ENCODE data around the gene ZBP1.

Gene ZBP1

GRCh38 chr20:57627339-57627738 is 7.1 kb upstream of the ZBP1 start:
- Histone ChIP-seq H2AFZ (ENCODE audit: low read depth, low read length) (no peak overlapping the region), H3K18ac (ENCODE audit: low read depth in 1 of 2, low read length in 2 of 2) (no peak overlapping the region), H3K9ac (ENCODE audit: low read length) (peak overlapping the region; percentile 28), H3K4me2 (ENCODE audit: low read length, poor library complexity, severe bottlenecking) (no peak overlapping the region), H2BK15ac (ENCODE audit: low read depth, poor library complexity, severe bottlenecking) (peak overlapping the region; percentile 16), H3K79me1 (replicated peaks; ENCODE audit: low read length, poor library complexity, severe bottlenecking) (no peaks in the 10 kb centered on the region), H2BK12ac (ENCODE audit: low read length in 2 of 2) (no peak overlapping the region), H3K36me3 (ENCODE audit: control insufficient read depth in 1 of 2, insufficient read depth in 2 of 2, low read depth in 1 of 2, low read length in 2 of 2) (no peaks in the 10 kb centered on the region), H3K27me3 (ENCODE audit: control insufficient read depth in 1 of 2, insufficient read depth in 1 of 2, low read length in 2 of 2) (peaks cover 18 to 36% of the 10 kb centered on the region in 2 experiments), H2BK120ac (ENCODE audit: low read depth, low read length) (no peak overlapping the region), H4K91ac (ENCODE audit: low read length) (no peak overlapping the region), H3K4me3 (ENCODE audit: insufficient read depth in 1 of 2, low read depth in 1 of 2, low read length in 2 of 2) (no peak overlapping the region), H3K23ac (ENCODE audit: low read length in 2 of 2) (no peak overlapping the region), H4K8ac (ENCODE audit: low read length) (no peak overlapping the region), H3K27ac (ENCODE audit: low read length, poor library complexity, severe bottlenecking) (no peak overlapping the region), H2AK5ac (ENCODE audit: low read length, severe bottlenecking) (no peak overlapping the region), H2BK5ac (ENCODE audit: low read depth, low read length, poor library complexity, severe bottlenecking) (no peak overlapping the region), H3K14ac (ENCODE audit: low read length in 2 of 2) (no peak overlapping the region), H3K4ac (ENCODE audit: low read depth in 1 of 2, low read length in 2 of 2) (no peak overlapping the region), H3K4me1 (ENCODE audit: control insufficient read depth, insufficient read depth, low read depth, low read length) (peaks cover 2% of the 10 kb centered on the region), H3K9me3 (ENCODE audit: control insufficient read depth, low read length) (peaks cover 5% of the 10 kb centered on the region)
- no peak for DNase-seq
- 83% methylated on average over 2 of the region's 2 CpGs for WGBS

GRCh38 chr20:57625978-57626377 is 5.8 kb upstream of the ZBP1 start:
- Histone ChIP-seq H4K91ac (ENCODE audit: low read length) (no peak overlapping the region), H2AK5ac (ENCODE audit: low read length, severe bottlenecking) (no peak overlapping the region), H2BK12ac (ENCODE audit: low read length in 2 of 2) (no peak overlapping the region), H3K9ac (ENCODE audit: low read length) (no peak overlapping the region), H3K14ac (ENCODE audit: low read length in 2 of 2) (no peak overlapping the region), H2BK120ac (ENCODE audit: low read depth, low read length) (no peak overlapping the region), H2BK5ac (ENCODE audit: low read depth, low read length, poor library complexity, severe bottlenecking) (no peak overlapping the region), H3K27ac (ENCODE audit: low read length, poor library complexity, severe bottlenecking) (no peak overlapping the region), H3K23ac (ENCODE audit: low read length in 2 of 2) (no peak overlapping the region), H3K79me1 (replicated peaks; ENCODE audit: low read length, poor library complexity, severe bottlenecking) (no peaks in the 10 kb centered on the region), H2BK15ac (ENCODE audit: low read depth, poor library complexity, severe bottlenecking) (no peak overlapping the region), H3K4me3 (ENCODE audit: insufficient read depth in 1 of 2, low read depth in 1 of 2, low read length in 2 of 2) (no peak overlapping the region), H3K18ac (ENCODE audit: low read depth in 1 of 2, low read length in 2 of 2) (no peak overlapping the region), H3K4me1 (ENCODE audit: control insufficient read depth, insufficient read depth, low read depth, low read length) (peaks cover 2% of the 10 kb centered on the region), H3K9me3 (ENCODE audit: control insufficient read depth, low read length) (peaks cover 5% of the 10 kb centered on the region), H4K8ac (ENCODE audit: low read length) (no peak overlapping the region), H2AFZ (ENCODE audit: low read depth, low read length) (no peak overlapping the region), H3K36me3 (ENCODE audit: control insufficient read depth in 1 of 2, insufficient read depth in 2 of 2, low read depth in 1 of 2, low read length in 2 of 2) (no peaks in the 10 kb centered on the region), H3K4ac (ENCODE audit: low read depth in 1 of 2, low read length in 2 of 2) (no peak overlapping the region), H3K4me2 (ENCODE audit: low read length, poor library complexity, severe bottlenecking) (no peak overlapping the region), H3K27me3 (ENCODE audit: control insufficient read depth in 1 of 2, insufficient read depth in 1 of 2, low read length in 2 of 2) (peaks cover 14 to 36% of the 10 kb centered on the region in 2 experiments)
- 69% methylated on average over 2 of the region's 2 CpGs for WGBS
- no peak for DNase-seq

GRCh38 chr20:57625181-57625958 is 5.1 kb upstream of the ZBP1 start:
- no peak for DNase-seq

GRCh38 chr20:57624124-57624523 is 3.9 kb upstream of the ZBP1 start:
- Histone ChIP-seq H3K36me3 (ENCODE audit: control insufficient read depth in 1 of 2, insufficient read depth in 2 of 2, low read depth in 1 of 2, low read length in 2 of 2) (no peaks in the 10 kb centered on the region), H3K9ac (ENCODE audit: low read length) (no peak overlapping the region), H3K4me1 (ENCODE audit: control insufficient read depth, insufficient read depth, low read depth, low read length) (peaks cover 2% of the 10 kb centered on the region), H2BK15ac (ENCODE audit: low read depth, poor library complexity, severe bottlenecking) (no peak overlapping the region), H3K23ac (ENCODE audit: low read length in 2 of 2) (no peak overlapping the region), H3K27me3 (ENCODE audit: control insufficient read depth in 1 of 2, insufficient read depth in 1 of 2, low read length in 2 of 2) (peaks cover 6 to 44% of the 10 kb centered on the region in 2 experiments), H2BK120ac (ENCODE audit: low read depth, low read length) (no peak overlapping the region), H4K91ac (ENCODE audit: low read length) (no peak overlapping the region), H4K8ac (ENCODE audit: low read length) (no peak overlapping the region), H2AK5ac (ENCODE audit: low read length, severe bottlenecking) (no peak overlapping the region), H3K27ac (ENCODE audit: low read length, poor library complexity, severe bottlenecking) (no peak overlapping the region), H3K14ac (ENCODE audit: low read length in 2 of 2) (no peak overlapping the region), H3K79me1 (replicated peaks; ENCODE audit: low read length, poor library complexity, severe bottlenecking) (no peaks in the 10 kb centered on the region), H3K4ac (ENCODE audit: low read depth in 1 of 2, low read length in 2 of 2) (no peak overlapping the region), H3K4me3 (ENCODE audit: insufficient read depth in 1 of 2, low read depth in 1 of 2, low read length in 2 of 2) (no peak overlapping the region), H3K18ac (ENCODE audit: low read depth in 1 of 2, low read length in 2 of 2) (no peak overlapping the region), H2AFZ (ENCODE audit: low read depth, low read length) (no peak overlapping the region), H3K4me2 (ENCODE audit: low read length, poor library complexity, severe bottlenecking) (no peak overlapping the region), H2BK5ac (ENCODE audit: low read depth, low read length, poor library complexity, severe bottlenecking) (no peak overlapping the region), H2BK12ac (ENCODE audit: low read length in 2 of 2) (no peak overlapping the region), H3K9me3 (ENCODE audit: control insufficient read depth, low read length) (peaks cover 5% of the 10 kb centered on the region)
- DNase-seq = no peak
- 73% methylated on average over 2 of the region's 3 CpGs for WGBS

More at GRCh38 chr20:57625181-57625958, 5.1 kb upstream of the ZBP1 start:
- H3K9me3 ChIP-seq (ENCODE audit: control insufficient read depth, low read length) = peaks cover 5% of the 10 kb centered on the region
- H3K79me1 ChIP-seq (replicated peaks; ENCODE audit: low read length, poor library complexity, severe bottlenecking) = no peaks in the 10 kb centered on the region
- no peak overlapping the region for H3K9ac ChIP-seq (ENCODE audit: low read length)
- H2BK120ac ChIP-seq (ENCODE audit: low read depth, low read length) = no peak overlapping the region
- no peak overlapping the region for H3K23ac ChIP-seq (ENCODE audit: low read length in 2 of 2)
- no peaks in the 10 kb centered on the region for H3K36me3 ChIP-seq (ENCODE audit: control insufficient read depth in 1 of 2, insufficient read depth in 2 of 2, low read depth in 1 of 2, low read length in 2 of 2)
- H4K91ac ChIP-seq (ENCODE audit: low read length) = no peak overlapping the region
- no peak overlapping the region for H3K4ac ChIP-seq (ENCODE audit: low read depth in 1 of 2, low read length in 2 of 2)
- no peak overlapping the region for H2AK5ac ChIP-seq (ENCODE audit: low read length, severe bottlenecking)
- peaks cover 2% of the 10 kb centered on the region for H3K4me1 ChIP-seq (ENCODE audit: control insufficient read depth, insufficient read depth, low read depth, low read length)
- no peak overlapping the region for H2BK12ac ChIP-seq (ENCODE audit: low read length in 2 of 2)
- no peak overlapping the region for H3K4me3 ChIP-seq (ENCODE audit: insufficient read depth in 1 of 2, low read depth in 1 of 2, low read length in 2 of 2)
- no peak overlapping the region for H4K8ac ChIP-seq (ENCODE audit: low read length)
- H3K27ac ChIP-seq (ENCODE audit: low read length, poor library complexity, severe bottlenecking) = no peak overlapping the region
- no peak overlapping the region for H3K4me2 ChIP-seq (ENCODE audit: low read length, poor library complexity, severe bottlenecking)
- peaks cover 9 to 39% of the 10 kb centered on the region in 2 experiments for H3K27me3 ChIP-seq (ENCODE audit: control insufficient read depth in 1 of 2, insufficient read depth in 1 of 2, low read length in 2 of 2)
- H3K14ac ChIP-seq (ENCODE audit: low read length in 2 of 2) = no peak overlapping the region
- no peak overlapping the region for H2BK15ac ChIP-seq (ENCODE audit: low read depth, poor library complexity, severe bottlenecking)
- no peak overlapping the region for H2AFZ ChIP-seq (ENCODE audit: low read depth, low read length)
- no peak overlapping the region for H3K18ac ChIP-seq (ENCODE audit: low read depth in 1 of 2, low read length in 2 of 2)
- WGBS = 93% methylated on average over 5 of the region's 7 CpGs
- H2BK5ac ChIP-seq (ENCODE audit: low read depth, low read length, poor library complexity, severe bottlenecking) = no peak overlapping the region

Data from mesenchymal stem cell (in vitro differentiated cells and primary cell).